GM13977 (cell line): ENCODE results near the gene CTNND1.

Source experiments
- DNase-seq: peaks from one replicate; pipeline ENCODE4 v3.0.0; 2012; ENCODE audit warnings: low spot score
- in situ Hi-C: fragments of 300-500 bp; cut with MboI; formaldehyde crosslinking; loops from one replicate; pipeline ENCODE4 v1.12.0; 2022; ENCODE audit warnings: low sequenced_read_pairs, low pct_unique_long_range_greater_than_20kb, mixed read lengths, inconsistent platforms; ENCODE audit not compliant: unreplicated experiment
- TF ChIP-seq, protein P1 (sequence below): IDR thresholded peaks from 2 replicates; pipeline ENCODE4 v1.5.1; 2012; ENCODE audit warnings: mild to moderate bottlenecking, control low read depth; ENCODE audit not compliant: insufficient read depth; ENCODE audit errors: extremely low read depth, missing control alignments

CTNND1 gene

DNA sequence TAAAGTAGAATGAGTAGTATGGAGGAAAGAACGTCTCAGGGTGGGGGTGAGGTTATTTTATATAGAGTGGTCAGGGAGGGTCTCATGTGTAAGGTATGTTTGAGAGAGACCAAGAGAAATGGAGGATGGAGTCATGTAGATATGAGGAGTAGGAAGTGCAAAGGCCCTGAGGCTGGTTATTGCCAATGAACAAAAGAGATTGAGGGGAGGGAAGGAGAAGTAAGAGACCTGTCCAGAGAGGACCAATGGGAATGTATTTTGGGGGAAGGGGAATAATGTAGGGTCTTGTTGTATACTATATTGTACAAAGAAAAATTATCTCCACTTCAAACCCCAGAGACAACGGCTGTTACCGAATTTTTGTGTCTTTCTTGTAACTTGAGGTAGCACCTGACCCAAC lies 9.8 kb downstream of the CTNND1 start:
- DNase-seq = no peak
- in situ Hi-C loops = no loop called here
- TF ChIP-seq, protein P1, sequence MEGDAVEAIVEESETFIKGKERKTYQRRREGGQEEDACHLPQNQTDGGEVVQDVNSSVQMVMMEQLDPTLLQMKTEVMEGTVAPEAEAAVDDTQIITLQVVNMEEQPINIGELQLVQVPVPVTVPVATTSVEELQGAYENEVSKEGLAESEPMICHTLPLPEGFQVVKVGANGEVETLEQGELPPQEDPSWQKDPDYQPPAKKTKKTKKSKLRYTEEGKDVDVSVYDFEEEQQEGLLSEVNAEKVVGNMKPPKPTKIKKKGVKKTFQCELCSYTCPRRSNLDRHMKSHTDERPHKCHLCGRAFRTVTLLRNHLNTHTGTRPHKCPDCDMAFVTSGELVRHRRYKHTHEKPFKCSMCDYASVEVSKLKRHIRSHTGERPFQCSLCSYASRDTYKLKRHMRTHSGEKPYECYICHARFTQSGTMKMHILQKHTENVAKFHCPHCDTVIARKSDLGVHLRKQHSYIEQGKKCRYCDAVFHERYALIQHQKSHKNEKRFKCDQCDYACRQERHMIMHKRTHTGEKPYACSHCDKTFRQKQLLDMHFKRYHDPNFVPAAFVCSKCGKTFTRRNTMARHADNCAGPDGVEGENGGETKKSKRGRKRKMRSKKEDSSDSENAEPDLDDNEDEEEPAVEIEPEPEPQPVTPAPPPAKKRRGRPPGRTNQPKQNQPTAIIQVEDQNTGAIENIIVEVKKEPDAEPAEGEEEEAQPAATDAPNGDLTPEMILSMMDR = no peak

- TF ChIP-seq, protein P1 = no peak
- DNase-seq = no peak
- in situ Hi-C loops = no loop called here
Observed at GRCh38 chr11:57772562-57772961, 11.0 kb downstream of the CTNND1 start.

DNA sequence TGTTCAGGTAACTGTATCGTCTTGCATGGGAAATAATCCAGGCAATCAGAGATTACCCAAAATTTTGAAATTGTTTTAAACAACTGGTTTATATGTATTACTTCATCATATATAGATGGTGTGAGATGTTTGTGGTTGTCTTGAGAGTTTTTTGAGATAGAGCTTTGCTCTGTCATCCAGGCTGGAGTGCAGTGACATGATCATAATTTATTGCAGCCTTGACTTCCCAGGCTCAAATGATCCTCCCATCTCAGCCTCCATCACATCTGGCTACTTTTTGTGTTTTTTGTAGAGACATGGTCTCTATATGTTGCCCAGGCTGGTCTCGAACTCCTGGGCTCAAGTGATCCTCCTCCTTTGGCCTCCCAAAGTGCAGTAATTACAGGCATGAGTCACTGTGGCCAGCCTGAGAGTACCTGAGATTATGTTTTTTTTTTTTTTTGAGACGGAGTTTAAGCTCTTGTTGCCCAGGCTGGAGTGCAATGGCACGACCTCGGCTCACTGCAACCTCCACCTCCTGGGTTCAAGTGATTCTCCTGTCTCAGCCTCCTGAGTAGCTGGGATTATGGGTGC lies 11.5 kb downstream of the CTNND1 start:
- in situ Hi-C loops = no loop called here
- DNase-seq = no peak
- TF ChIP-seq, protein P1 = no peak

DNA sequence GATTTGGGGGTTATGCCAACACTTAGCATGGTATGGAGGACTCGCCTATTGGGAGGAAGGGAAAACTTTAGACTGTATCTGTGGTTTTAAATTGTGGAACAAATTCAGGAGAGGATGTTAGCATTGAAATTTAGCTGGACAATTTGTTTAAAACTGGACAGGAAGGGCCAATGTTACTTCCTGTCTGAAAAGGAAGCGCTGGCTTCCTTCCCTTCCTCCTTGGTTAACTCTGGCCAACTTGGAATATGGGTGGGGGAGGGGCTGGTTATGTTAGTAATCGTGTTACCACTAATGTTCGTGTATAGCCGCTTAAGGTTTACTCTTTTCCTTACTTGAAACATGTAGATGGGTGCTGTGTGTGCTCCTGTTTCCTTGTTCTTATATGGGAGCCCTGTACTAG lies 13.9 kb downstream of the CTNND1 start:
- in situ Hi-C loops = no loop called here
- TF ChIP-seq, protein P1 = no peak
- DNase-seq = no peak

GRCh38 chr11:57776031-57776521 lies 14.5 kb downstream of the CTNND1 start:
- in situ Hi-C loops = no loop called here
- TF ChIP-seq, protein P1 = no peak
- DNase-seq = no peak

DNA sequence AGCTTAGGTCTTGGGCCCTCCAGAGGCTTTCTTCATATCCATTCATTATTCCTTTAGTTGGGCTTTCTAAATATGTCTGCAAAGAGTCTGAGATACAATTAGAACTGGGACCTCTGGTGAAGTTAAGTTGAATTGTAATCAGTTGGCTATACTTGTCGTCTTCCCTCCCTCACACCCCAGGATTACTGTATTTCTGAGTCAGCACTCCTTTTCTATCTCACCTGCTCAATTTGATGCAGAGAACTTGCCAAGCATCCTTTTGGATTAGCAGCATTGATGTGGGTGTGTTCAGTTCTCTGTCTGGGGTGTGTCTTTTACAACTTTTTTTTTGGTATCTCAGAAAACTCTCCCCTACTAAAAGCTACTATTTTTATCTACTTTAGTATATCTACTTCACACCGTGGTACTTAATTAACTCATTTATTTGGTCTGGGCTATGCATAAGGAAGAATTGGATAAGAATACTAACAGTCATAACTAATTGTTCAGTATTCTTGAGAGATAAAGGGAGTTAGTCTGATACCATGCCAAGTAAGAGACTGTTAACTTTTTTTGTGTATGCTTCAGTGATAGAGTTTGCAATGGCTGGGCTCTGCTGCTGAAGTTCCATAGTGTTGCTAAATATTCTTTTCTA lies 15.1 kb downstream of the CTNND1 start:
- DNase-seq = no peak

More for the DNA sequence above, 15.1 kb downstream of the CTNND1 start:
- TF ChIP-seq, protein P1 = no peak
- in situ Hi-C loops = no loop called here
